Chondrocyte (in vitro differentiated cells): ENCODE measurements around the gene MOCOS. TPM values are rescaled to one million over a fixed set of nuclear protein-coding genes. Genes with fewer than 3 reads are reported as not detected.

ENCODE experiments used
- DNase-seq: peaks from one replicate; pipeline ENCODE4 v3.0.0; 2021; ENCODE audit warnings: mixed read lengths, low spot score
- H3K27ac Mint-ChIP-seq: one replicate; pipeline ENCODE4 v1.8.0; 2021; ENCODE audit warnings: mild to moderate bottlenecking, moderate library complexity, mixed read lengths; ENCODE audit not compliant: unreplicated experiment
- H3K27me3 Mint-ChIP-seq: 2 replicates; pipeline ENCODE4 v1.8.0; 2021; ENCODE audit warnings: low read depth, mixed read lengths
- H3K36me3 Mint-ChIP-seq: 2 replicates; pipeline ENCODE4 v1.8.0; 2021; ENCODE audit warnings: low read depth, mixed read lengths
- H3K4me1 Mint-ChIP-seq: 2 replicates; pipeline ENCODE4 v1.8.0; 2021; ENCODE audit warnings: low read depth, mild to moderate bottlenecking, mixed read lengths
- H3K4me3 Mint-ChIP-seq: one replicate; pipeline ENCODE4 v1.8.0; 2021; ENCODE audit warnings: mild to moderate bottlenecking, moderate library complexity, mixed read lengths; ENCODE audit not compliant: unreplicated experiment
- H3K9me3 Mint-ChIP-seq: 2 replicates; pipeline ENCODE4 v1.8.0; 2021; ENCODE audit warnings: low read depth, mixed read lengths
- CTCF ChIP-seq: fragments of 200-600 bp; sonication (generic); IDR thresholded peaks from 2 replicates; pipeline ENCODE4 v1.5.0; 2021; ENCODE audit warnings: antibody characterized with exemption, mild to moderate bottlenecking, moderate library complexity
- total RNA-seq: library from RNA; stranded (reverse); gene quantifications from 3 replicates; pipeline ENCODE4 v1.2.1, GENCODE V29; 2021

MOCOS gene
- total RNA-seq, 1 donor from 2014 or later, result 13.2 TPM

- Mint-ChIP-seq H3K4me3 (no peak overlapping the region), H3K4me1 (peaks cover 4% of the 10 kb centered on the region), H3K27ac (no peak overlapping the region), H3K27me3 (no peaks in the 10 kb centered on the region), H3K9me3 (no peaks in the 10 kb centered on the region), H3K36me3 (peaks cover 31% of the 10 kb centered on the region)
- no peak for DNase-seq
- TF ChIP-seq CTCF, result no peak
These were observed 17.4 kb upstream of the MOCOS start for GRCh38 chr18:36169938-36170337.

DNA sequence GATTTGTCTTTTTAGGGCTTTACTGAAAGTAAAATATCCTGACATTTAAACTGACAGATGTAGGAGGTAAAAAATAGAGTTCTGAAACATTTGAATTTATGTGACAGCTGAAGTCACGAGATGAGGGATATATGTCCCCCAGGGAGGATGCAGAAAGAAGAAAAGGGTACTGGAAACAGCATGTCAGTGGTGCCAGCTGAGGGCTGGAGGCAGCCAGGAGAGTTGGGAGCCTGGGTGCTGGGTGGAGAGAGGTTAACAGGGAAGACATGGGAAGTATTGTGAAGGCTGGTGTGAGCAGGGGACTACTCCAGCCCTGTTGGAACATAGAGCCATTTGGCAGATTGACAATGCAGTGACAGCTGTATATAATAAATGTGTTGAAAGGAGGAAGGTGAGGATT lies 11.8 kb upstream of the MOCOS start:
- no peak for TF ChIP-seq CTCF
- no peak overlapping the region for H3K27ac Mint-ChIP-seq
- no peak for DNase-seq
- peaks cover 23% of the 10 kb centered on the region for H3K36me3 Mint-ChIP-seq
- no peaks in the 10 kb centered on the region for H3K27me3 Mint-ChIP-seq
- H3K4me3 Mint-ChIP-seq, result no peak overlapping the region
- no peaks in the 10 kb centered on the region for H3K9me3 Mint-ChIP-seq
- peaks cover 11% of the 10 kb centered on the region for H3K4me1 Mint-ChIP-seq

GRCh38 chr18:36176177-36176584 lies 11.1 kb upstream of the MOCOS start:
- H3K27ac Mint-ChIP-seq, result no peak overlapping the region

GRCh38 chr18:36176711-36177110 lies 10.6 kb upstream of the MOCOS start:
- peaks cover 16% of the 10 kb centered on the region for H3K36me3 Mint-ChIP-seq
- no peaks in the 10 kb centered on the region for H3K9me3 Mint-ChIP-seq
- TF ChIP-seq CTCF, result no peak
- peaks cover 15% of the 10 kb centered on the region for H3K4me1 Mint-ChIP-seq
- H3K27ac Mint-ChIP-seq, result no peak overlapping the region
- DNase-seq, result no peak
- no peaks in the 10 kb centered on the region for H3K27me3 Mint-ChIP-seq
- H3K4me3 Mint-ChIP-seq, result no peak overlapping the region

More at GRCh38 chr18:36176177-36176584, 11.1 kb upstream of the MOCOS start:
- no peaks in the 10 kb centered on the region for H3K9me3 Mint-ChIP-seq
- peaks cover 18% of the 10 kb centered on the region for H3K36me3 Mint-ChIP-seq
- no peak for DNase-seq
- no peak overlapping the region for H3K4me3 Mint-ChIP-seq
- peaks cover 15% of the 10 kb centered on the region for H3K4me1 Mint-ChIP-seq
- no peak for TF ChIP-seq CTCF
- no peaks in the 10 kb centered on the region for H3K27me3 Mint-ChIP-seq

DNA sequence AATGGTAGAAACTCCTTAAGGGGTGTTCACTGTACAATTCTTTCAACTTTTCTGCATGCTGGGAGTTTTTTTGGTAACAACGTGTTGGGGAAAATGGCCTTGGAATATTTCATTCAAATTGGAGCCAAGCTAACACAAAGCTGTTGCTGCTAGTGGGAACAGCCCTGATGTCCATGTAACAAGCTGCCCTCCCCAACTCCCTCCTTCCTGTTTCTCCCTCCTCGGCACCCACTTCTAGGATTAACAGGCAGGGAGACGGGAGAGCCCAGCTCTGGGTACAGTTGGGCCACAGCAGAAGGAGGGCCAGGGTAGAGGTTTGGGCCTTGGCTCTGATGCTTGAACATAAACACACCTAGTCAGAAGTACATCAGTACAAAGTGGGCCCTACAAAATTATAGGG lies 9.4 kb upstream of the MOCOS start:
- TF ChIP-seq CTCF, result no peak
- no peak overlapping the region for H3K27ac Mint-ChIP-seq

More for the DNA sequence above, 9.4 kb upstream of the MOCOS start:
- DNase-seq, result no peak
- H3K4me3 Mint-ChIP-seq, result no peak overlapping the region
- peaks cover 13% of the 10 kb centered on the region for H3K36me3 Mint-ChIP-seq
- peaks cover 20% of the 10 kb centered on the region for H3K4me1 Mint-ChIP-seq
- no peaks in the 10 kb centered on the region for H3K9me3 Mint-ChIP-seq
- H3K27me3 Mint-ChIP-seq, result no peaks in the 10 kb centered on the region
